Kidney tubule cell (primary cell): Measurements from ENCODE around the gene TTLL1.
A peak's percentile ranks its signal among the peaks of the same experiment; 100 is the strongest.
"Not testable (repeated sequence)": the region's sequence is repeated elsewhere in the genome, so short reads cannot be mapped to it uniquely, and the experiment has no call there.

Source experiments
- DNase-seq: peaks from one replicate; pipeline ENCODE4 v3.0.0-alpha.2; 2018; ENCODE audit warnings: low spot score

Gene TTLL1

DNA sequence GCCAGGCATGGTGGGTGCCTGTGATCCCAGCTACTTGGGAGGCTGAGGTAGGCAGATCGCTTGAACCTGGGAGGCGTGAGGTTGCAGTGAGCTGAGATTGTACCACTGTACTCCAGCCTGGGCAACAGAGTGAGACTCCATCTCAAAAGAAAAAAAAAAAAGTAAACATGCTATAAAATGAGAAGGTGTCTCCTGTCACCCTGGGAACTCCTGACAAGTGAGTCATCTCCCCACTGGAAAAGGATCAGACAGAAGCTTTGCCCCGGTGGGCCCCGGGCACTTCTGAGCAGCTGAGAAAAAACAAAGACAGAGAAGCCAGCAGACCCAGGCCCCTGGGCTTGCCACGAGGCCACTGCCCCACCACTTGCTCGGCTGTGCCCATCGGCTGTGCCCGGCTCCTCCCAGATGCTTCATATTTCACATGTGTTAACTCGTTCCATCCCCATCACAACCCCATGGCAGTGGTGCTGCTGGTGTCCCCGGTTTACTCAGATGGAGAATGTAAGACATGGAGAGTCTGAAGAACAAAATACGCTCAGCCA lies 22.3 kb downstream of the TTLL1 start:
- peak; percentile 44 for DNase-seq

DNA sequence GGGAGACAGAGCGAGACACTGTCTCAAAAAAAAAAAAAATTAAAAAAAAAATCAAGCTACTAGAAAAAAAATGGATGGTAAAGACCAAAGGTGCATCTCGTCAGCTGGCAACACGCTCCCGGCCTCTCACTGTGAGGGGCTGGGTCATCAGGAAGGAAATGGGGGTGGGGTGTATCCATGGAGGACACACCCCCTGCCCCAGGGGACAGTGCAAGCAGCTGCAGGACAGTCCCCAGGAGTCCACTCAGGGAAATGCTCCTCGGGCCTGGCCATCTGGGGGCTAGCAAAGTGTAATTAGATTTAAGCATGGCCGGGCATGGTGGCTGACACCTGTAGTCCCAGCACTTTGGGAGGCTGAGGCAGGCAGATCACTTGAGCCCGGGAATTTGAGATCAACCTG lies 23.1 kb downstream of the TTLL1 start:
- no peak for DNase-seq

DNA sequence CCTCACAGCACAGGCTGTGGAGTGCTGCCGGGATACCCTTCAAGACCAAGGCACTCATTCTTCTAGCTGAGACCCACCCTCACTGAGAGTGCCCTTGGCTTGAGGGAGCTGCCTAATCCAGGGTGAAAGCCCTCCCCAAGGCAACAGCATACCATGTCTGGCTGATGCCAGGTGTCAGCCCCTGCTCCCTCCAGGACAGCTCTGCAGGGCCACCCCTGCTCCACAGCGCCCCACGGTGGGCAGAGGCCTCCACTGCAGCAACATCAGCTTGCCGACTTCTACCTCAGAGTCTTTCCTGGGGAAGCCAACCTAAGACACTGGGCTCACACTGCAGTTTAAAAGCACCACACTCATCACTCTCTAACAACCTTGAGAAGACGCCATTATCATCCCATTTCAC lies 29.0 kb downstream of the TTLL1 start:
- peak; percentile 25 for DNase-seq

DNA sequence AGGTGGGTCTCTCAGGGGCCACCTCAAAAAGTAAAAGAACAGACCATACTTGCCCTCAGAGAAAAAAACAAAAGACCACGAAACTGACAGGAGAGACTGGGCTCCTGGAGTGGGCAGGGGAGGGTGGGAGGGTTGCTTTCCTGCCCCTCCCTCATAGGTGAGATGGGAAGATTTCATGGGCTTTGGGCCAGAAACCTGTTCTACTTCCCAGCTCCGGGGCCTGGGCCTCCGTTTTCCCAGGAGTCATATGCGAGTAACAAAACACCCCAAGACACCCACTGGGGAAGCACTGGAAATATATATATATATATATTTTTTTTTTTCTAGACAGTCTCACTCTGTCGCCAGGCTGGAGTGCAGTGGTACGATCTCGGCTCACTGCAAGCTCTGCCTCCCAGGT lies 31.6 kb downstream of the TTLL1 start:
- DNase-seq, result no peak

DNA sequence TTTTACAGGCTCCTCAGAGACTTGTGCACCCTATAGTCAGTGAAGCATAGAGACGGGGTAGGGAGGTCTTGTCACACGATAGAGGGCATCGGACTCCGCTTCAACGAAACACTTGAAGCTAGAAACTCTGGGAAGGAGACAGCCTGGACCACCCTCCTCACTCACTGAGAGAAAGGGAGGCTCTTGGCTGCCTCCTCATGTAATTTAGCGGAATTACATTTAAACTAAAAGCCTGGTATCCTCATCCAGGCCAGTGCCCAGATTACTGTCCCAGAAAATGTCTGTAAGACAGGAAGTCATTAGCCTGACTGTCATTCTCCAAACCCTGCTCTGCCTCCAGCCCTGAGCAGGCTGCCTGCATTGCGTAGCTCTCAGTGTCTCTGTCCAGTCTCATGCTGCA lies 36.0 kb downstream of the TTLL1 start:
- DNase-seq, result no peak

DNA sequence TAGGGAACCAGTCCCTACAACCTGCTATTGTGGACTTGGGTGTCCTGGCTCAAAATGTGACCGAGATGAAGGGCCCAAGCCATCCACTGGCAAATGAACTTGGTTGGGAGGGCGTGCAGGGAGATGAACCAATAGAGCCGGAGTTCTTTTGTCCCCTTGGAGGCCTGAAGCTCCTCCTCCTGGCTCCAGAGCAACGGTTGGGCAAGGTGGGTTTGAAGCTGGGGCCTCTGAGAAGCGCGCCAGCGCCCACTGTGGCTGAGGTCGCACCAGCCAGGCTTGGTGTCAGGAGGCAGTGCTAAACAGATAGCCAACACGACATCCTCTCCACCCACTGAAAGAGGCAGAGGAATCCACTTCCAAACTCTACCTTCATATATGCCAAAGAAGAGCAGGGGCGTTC lies 38.2 kb downstream of the TTLL1 start:
- DNase-seq, result no peak

DNA sequence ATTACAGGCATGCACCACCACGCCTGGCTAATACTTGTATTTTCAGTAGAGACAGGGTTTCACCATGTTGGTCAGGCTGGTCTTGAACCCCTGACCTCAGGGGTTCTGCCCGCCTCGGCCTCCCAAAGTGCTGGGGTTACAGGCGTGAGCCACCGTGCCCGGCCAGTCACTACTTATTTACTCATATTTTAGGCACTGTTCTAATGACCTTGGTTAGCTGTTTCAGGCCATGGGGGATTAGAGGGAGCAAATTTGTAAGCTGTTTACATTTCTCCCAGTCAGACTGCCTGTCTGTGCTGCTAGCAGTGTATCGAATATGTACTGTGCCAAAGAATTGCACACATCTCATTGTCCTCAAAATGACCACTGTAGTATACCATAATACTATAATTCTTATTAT lies 41.6 kb downstream of the TTLL1 start:
- no peak for DNase-seq

DNA sequence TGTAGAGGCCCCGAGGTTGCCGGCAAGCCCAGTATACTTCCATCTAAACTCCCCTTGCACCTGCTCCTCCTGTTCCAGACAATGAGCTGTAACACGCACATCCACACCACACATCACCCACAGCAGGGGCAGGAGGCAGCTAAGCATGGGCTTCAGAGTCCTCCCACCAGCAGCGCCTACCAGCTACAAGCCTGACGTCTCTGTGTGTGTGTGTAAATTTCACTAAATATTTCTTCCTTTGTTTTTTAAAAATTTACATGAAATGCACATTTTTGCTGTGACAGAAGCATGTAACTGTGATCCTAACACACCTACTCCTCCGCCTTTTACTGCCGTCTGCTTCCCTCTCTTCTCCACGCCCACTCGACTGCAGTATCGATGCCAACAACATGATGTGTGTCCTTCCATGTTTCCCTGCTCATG lies 44.9 kb downstream of the TTLL1 start:
- DNase-seq, result no peak

DNA sequence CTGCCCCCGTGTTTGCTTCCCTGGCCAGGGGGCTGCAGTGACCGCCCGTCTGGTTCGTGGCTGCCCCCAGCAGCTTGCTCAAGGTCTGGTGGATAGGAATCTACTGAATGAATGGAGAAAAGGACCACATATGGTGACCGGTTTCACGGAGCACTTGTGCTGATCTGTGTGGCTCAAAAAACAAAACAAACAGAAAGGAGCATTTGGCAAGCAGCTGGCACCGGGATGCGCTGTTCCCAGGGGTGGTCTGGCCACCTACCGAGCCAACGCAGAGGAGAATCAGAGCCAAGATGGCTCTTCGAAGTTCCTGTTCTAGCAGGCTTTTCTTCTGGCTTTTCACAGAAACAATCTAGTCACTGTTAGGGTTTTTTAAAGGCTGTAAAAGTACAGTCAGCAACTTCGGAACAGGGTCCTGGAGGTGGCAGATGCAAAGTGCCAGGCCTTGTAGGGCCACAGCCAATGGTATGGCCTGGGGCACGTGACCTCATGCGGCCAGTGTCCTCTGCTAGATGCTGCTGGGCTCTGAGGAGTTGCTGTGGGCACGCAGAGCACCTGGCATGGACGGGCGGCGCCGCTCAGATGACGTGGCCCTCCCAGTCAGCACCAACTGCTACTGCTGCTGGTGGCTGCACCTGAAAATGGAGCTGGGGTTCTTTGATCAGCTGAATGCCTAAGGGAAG lies 47.0 kb downstream of the TTLL1 start:
- no peak for DNase-seq

DNA sequence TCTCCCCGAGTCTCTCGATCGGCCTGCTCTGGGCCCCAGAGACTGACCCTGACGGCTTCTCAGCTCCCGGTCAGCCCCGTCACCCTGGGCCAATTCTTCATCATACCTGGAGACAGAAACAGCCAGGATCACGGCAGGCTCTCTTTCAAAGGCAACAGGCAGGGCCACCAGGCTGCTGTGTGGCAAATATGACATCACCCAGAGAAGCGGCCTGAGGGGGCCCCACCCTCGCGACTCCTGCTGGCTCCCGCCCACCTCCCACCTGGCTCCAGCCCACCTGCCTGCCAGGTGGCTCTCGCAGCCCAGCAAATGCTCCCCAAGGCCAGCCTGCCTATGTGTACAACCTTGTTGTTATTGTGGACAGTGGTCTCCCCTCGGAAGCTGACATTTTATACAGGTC lies 49.4 kb downstream of the TTLL1 start:
- no peak for DNase-seq

DNA sequence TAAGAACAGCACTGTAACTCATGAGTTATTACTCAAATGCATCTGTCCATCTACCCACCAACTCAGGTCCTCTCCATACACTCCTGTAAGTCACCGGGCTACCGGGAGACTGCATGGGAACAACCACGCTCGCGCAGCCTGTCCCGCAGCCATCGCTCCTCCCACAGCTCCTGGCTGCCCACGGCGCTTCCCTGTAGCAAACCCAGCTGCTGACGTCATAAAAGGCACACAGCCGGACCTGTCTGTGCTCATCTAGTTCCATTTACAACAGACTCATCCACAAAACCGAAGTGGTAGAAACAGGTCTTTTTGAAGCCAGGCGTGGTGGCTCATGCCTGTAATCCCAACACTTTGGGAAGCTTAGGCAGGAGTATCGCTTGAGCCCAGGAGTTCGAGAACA lies 50.9 kb downstream of the TTLL1 start:
- DNase-seq, result no peak

DNA sequence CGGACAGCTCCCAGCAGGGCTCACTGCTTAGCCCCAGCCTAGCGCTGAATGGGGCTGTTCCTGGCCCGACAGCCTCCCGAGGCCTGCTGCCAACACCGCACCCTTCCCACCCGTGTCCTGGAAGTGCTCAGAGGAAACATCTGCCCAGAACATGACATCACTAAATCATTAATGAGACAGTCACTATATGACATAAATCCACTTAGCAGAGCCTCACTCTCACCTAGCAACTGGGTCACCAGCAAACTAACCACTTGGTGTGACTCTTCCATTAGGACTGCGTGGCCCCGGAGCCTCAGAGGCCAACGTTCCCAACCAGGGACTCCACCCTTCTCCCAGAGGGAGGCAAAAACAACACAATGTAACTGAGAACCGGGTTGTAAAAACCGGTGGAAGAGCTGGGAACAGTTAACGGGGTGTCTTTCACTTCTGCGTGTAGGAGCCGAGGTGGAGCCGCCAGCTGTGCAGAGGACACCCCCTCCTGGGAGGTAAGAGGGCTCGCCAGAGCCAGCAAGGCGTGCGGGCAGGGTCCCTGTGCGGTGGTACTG lies 52.8 kb downstream of the TTLL1 start:
- DNase-seq, result peak; percentile 56

DNA sequence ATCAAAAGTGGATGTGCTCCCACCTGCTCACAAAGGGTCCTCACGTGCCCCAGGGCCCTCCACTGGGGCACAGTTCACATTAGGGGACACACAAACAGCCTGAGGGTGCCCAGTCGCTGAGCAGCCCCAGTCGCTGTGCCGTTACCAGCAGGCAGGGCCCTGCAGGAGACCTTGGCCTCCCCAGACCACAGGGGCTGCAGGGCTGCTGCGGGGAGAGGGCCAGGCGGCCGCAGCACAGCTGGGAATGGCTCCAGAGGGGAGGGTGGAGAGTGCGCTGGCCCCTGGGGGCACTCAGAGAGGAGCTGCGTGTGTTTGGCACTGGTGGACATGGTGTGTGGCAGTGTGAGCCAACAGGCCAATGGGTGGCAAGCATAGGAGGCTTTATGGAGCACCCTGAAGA lies 53.9 kb downstream of the TTLL1 start:
- no peak for DNase-seq

DNA sequence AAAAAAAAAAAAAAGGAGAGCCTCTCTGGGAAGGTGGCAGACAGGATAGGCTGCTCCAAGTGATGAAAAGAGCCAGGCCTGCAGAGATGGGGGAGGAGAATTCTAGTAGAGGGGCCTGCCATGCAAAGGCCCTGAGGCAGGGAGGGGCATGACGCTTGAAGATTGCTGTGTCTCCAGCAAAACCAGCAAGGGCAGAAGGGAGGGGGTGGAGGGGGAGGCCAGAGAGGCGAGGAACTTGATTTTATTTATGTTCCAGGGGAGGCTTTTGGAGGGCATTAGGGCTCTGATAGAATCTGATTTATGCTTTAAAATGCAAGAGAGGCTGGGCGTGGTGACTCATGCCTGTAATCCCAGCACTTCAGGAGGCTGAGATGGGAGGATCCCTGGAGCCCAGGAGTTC lies 57.6 kb downstream of the TTLL1 start:
- no peak for DNase-seq

DNA sequence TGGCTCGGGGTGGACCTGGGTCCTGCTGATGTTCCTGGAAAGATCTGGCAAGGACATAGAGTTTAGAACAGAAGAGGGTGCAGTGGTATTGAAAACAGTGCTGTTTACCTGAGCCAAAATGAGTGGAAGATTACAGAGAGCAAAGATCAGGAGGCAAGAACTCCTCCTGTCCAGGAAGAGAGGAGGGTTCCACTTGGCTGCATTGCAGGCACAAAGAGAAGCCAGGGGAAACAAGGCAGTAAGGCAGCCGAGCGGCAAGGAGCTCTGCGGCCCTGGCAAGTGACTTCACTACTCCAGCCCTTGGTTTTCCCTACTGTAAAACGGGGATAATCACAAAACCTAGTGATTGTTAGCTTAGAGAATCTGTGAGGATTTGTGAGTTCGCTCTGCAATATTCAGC lies 70.6 kb downstream of the TTLL1 start:
- peak; percentile 80 for DNase-seq

DNA sequence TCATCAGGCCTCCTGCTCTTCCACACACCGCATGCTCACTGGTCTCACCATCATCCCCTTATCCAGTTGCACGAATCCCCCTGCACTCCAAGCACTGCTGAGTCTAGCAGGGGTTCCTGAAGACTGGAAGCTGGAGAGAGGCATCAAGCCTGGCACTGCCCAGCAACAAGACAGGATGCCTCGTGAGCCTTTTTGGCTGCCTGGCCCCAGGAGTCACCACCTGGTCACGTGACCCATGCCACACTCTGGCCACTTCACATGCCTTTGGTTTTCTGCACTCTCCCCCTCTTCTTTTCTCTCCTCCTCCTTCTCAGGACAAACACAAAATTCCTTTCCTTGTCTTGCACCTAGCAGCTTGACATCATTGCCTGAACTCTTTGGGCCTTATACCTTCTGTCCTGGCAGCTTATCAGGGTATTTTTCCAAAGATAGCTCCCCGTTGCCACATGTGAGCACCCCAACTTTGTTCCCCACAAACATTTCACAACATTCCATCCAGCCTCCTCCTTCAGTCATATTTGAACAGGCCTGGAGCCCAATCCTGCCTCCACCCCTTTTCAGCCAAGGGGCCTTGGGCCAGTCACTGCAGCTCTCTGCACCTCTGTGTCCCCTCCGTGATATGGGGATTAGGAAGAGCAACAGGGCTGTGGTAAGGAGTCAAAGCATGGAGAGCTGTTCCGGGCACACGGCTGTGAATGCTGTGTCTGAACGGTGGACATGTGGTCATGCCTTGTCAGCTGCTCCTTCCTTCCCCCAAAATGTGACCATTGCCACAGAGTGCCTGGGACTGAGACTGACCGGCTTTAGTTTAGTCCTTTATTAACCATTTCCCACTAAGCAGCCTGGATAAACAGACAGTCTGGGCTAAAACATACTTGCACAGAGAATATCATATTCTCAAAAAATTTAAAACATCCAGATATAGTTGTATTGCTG lies 71.4 kb downstream of the TTLL1 start:
- peak; percentile 80 for DNase-seq

DNA sequence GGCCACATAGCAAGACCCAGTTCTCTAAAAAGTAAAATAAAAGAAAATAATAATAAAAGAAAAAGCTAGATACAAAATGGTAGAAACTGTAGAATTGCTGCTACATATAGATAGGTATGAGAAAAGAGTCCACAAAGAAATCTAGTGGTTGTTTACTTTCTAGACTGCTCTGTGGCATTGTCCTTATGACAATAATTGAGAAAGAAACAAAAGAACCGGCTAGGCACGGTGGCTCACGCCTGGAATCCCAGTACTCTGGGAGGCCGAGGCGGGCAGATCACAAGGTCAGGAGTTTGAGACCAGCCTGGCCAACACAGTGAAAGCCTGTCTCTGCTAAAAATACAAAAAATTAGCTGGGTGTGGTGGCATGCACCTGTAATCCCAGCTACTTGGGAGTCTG lies 73.0 kb downstream of the TTLL1 start:
- not testable (repeated sequence) for DNase-seq

DNA sequence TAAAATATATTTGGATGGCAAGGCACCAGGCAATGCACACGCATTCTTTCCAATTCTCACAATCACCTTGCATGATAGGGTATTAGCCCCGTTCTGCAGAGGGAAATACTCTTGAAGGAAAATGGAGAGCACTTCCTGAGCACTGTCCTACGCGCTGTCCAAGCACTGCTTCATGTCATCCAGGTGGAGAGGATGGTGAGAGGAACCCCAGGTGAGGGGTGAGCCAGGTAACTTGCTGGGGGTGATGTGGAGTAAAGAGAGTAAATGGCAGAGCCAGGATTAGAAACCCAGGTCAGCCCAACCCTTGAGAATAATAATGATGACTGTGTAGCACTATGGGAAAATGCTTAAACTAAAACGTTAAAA lies 73.5 kb downstream of the TTLL1 start:
- DNase-seq, result no peak

DNA sequence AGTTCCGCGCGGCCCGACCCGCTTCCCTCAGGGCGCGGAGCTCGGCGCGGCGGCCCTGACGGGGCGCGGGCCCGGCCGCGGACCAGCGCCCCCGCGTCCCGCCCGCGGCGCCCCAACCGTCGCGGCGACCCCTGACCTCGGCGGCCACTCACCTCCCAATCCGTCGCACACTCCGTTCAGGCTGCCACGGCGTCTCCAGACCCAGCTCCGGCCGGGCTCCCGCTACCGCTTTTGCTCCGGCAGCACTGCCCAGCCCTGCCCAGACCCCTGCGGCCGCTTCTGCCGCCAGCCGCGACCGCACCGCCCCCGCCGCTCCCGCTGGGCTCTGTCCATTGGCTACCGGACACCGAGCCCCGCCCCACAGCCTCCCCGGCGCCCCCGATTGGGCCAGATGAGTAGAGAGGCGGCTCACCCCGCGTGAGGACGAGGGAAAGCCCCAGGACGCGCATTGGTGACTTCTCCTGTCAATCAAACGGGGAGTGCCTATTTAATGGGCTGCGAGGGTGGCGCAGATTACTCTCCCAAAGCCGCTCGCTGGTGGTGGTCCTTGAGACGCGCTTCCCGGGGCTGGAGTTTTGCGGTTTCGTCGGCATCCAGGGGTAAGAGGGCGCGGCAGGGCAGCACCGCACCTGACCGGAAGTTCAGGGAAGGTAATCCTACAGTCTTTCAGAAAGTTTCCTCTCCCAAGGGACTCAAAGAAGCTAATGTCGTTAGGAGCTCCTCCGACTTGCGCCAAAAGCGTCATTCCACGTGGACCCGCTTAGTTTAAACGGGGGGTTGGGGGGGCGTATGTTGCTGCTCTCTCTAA lies 74.1 kb downstream of the TTLL1 start, which contains the start of gene PACSIN2:
Gene PACSIN2, minus strand, starts transcription at position 281 of the 808 bp plus-strand sequence. CDS start 103,069 bp downstream, outside the sequence.
- DNase-seq, result peak; percentile 98

DNA sequence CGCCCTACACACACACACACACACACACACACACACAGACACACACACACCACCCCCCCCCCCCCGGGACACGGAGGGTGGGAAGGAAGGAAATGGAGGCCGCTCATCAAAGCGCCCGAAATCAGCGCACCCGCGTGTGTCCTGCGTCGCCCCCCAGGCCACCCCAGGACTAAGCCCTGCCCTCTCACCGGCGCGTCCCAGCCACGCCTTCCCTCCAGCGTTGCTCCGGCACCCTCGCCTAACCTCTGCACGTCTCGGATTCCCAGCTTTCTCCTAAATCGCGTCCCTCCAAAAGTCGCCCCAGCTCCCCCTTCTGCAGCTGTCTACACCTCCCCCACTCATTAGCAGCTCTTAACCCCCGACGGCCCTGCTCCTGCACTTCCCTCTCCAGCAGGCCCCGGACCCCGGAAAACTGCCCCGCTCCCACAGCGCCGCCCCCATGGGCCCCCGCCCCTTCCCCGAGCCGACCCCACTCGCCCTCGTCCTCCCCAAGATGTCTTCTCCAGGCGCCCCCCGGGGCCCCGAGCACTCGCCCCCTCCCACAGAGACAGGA lies 74.8 kb downstream of the TTLL1 start:
- no peak for DNase-seq
